SU-DHL-6 (cell line): Measurements from ENCODE around the gene SIX6.

Source experiments
- H2AFZ ChIP-seq: fragments of 200-600 bp; sonication (generic); 2 replicates; pipeline ENCODE4 v1.6.1; 2014; ENCODE audit warnings: low read depth, mild to moderate bottlenecking, moderate library complexity, mixed read lengths, antibody characterized with exemption, low read length; ENCODE audit not compliant: severe bottlenecking
- H3F3A ChIP-seq: fragments of 200-600 bp; shearing (Covaris generic); 2 replicates; pipeline ENCODE4 v1.6.0; 2016; ENCODE audit warnings: antibody characterized with exemption, mild to moderate bottlenecking; ENCODE audit not compliant: insufficient read depth
- H3K27ac ChIP-seq: fragments of 200-600 bp; sonication (generic); 2 replicates; pipeline ENCODE4 v1.5.1; 2016; ENCODE audit warnings: low read depth, mild to moderate bottlenecking, low read length, moderate library complexity, mixed read lengths
- H3K27me3 ChIP-seq: fragments of 200-600 bp; sonication (generic), shearing (Covaris generic); 2 replicates; pipeline ENCODE4 v1.6.0; 2014; ENCODE audit warnings: mild to moderate bottlenecking, low read length
- H3K36me3 ChIP-seq: fragments of 200-600 bp; sonication (generic); 2 replicates; pipeline ENCODE4 v1.6.1; 2014; ENCODE audit warnings: mild to moderate bottlenecking, low read length, mixed read lengths
- H3K4me2 ChIP-seq: fragments of 300-600, 200-600 bp; shearing (Covaris generic), sonication (generic); 2 replicates; pipeline ENCODE4 v1.6.0; 2014; ENCODE audit warnings: low read length, low read depth, mild to moderate bottlenecking; ENCODE audit not compliant: poor library complexity, severe bottlenecking
- H3K4me3 ChIP-seq: fragments of 200-600 bp; sonication (generic); 2 replicates; pipeline ENCODE4 v1.5.1; 2014; ENCODE audit warnings: antibody characterized with exemption, low read length, mild to moderate bottlenecking, mixed read lengths; ENCODE audit not compliant: insufficient read depth, poor library complexity, severe bottlenecking
- H3K79me2 ChIP-seq: fragments of 200-600 bp; sonication (generic); 2 replicates; pipeline ENCODE4 v1.6.1; 2014; ENCODE audit warnings: mild to moderate bottlenecking, low read length, moderate library complexity; ENCODE audit not compliant: insufficient read depth
- H3K9ac ChIP-seq: fragments of 200-600 bp; sonication (generic); 2 replicates; pipeline ENCODE4 v1.7.0; 2014; ENCODE audit warnings: mild to moderate bottlenecking, low read length
- H3K9me2 ChIP-seq: fragments of 200-600 bp; sonication (generic); replicated peaks from 2 replicates; pipeline ENCODE4 v1.6.1; 2014; ENCODE audit warnings: low read length; ENCODE audit not compliant: insufficient read depth
- H3K9me3 ChIP-seq: fragments of 200-600 bp; sonication (generic); 2 replicates; pipeline ENCODE4 v1.6.1; 2014; ENCODE audit warnings: low read length, mixed read lengths; ENCODE audit not compliant: insufficient read depth
- H4K20me1 ChIP-seq: fragments of 200-600 bp; sonication (generic); 2 replicates; pipeline ENCODE4 v1.6.1; 2014; ENCODE audit warnings: low read depth, mild to moderate bottlenecking, antibody characterized with exemption, low read length, moderate library complexity, mixed read lengths
- EZH2phosphoT487 ChIP-seq: fragments of 200-600 bp; sonication (generic), shearing (Covaris generic); conservative IDR thresholded peaks from 2 replicates; pipeline ENCODE4 v1.6.1; 2018; ENCODE audit warnings: mild to moderate bottlenecking, antibody characterized with exemption, low read length, moderate library complexity, mixed read lengths
- TF ChIP-seq, protein P1 (sequence below): fragments of 200-600 bp; sonication (generic); IDR thresholded peaks from one replicate; pipeline ENCODE4 v1.5.1; 2017; ENCODE audit warnings: antibody characterized with exemption, mild to moderate bottlenecking, low read length, moderate library complexity; ENCODE audit not compliant: insufficient read depth, poor library complexity, severe bottlenecking

The SIX6 gene

DNA sequence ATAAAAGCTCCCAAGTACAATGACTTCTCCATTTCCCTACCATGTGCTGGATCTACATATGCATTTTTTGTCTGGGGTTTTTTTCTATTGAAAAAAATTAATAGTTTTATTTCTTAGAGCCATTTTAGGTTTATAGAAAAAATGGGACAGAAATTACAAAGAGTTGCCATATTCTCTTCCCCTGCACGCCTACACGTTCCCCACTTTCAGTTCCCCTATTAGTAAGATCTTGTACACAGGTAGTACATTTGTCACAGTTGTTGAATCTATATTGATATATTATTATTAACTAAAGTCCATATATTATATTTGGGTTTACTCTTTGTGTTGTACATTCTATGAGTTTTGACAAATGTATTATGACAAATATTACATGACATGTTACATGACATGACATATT is 35.7 kb downstream of the SIX6 start:
- no peak overlapping the region for H2AFZ ChIP-seq
- no peak overlapping the region for H3K4me3 ChIP-seq
- H3K79me2 ChIP-seq = no peaks in the 10 kb centered on the region
- H3K36me3 ChIP-seq = no peaks in the 10 kb centered on the region
- H3K4me2 ChIP-seq = no peak overlapping the region
- TF ChIP-seq EZH2phosphoT487 = no peak
- TF ChIP-seq, protein P1, sequence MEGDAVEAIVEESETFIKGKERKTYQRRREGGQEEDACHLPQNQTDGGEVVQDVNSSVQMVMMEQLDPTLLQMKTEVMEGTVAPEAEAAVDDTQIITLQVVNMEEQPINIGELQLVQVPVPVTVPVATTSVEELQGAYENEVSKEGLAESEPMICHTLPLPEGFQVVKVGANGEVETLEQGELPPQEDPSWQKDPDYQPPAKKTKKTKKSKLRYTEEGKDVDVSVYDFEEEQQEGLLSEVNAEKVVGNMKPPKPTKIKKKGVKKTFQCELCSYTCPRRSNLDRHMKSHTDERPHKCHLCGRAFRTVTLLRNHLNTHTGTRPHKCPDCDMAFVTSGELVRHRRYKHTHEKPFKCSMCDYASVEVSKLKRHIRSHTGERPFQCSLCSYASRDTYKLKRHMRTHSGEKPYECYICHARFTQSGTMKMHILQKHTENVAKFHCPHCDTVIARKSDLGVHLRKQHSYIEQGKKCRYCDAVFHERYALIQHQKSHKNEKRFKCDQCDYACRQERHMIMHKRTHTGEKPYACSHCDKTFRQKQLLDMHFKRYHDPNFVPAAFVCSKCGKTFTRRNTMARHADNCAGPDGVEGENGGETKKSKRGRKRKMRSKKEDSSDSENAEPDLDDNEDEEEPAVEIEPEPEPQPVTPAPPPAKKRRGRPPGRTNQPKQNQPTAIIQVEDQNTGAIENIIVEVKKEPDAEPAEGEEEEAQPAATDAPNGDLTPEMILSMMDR = no peak
- H3K27ac ChIP-seq = no peak overlapping the region
- no peaks in the 10 kb centered on the region for H3K27me3 ChIP-seq
- peaks cover 5% of the 10 kb centered on the region; the same call in 1 of the 2 replicates for H3K9me3 ChIP-seq
- no peak overlapping the region for H3K9ac ChIP-seq
- H4K20me1 ChIP-seq = no peaks in the 10 kb centered on the region
- H3F3A ChIP-seq = no peaks in the 10 kb centered on the region
- H3K9me2 ChIP-seq = no peaks in the 10 kb centered on the region; the same call in 1 of the 2 replicates

DNA sequence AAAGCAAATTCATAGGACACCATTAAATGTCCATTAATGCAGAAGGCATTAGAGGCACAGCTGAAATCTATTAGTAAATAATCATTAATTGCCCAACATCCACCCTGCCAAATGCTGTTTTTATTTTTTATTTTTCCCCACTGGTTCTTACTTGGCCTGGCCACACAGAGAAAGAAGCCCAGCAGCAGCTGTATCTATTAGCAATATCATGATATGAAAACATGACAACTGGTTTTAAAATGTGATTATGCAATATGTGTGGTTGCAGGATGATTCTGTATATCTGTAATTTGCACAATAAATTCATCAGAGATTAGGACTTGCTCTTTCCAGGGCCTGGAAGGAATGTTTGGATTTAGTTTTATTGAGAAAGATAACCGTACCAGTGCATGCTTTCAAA is 44.9 kb downstream of the SIX6 start:
- no peak overlapping the region for H3K27ac ChIP-seq
- no peak overlapping the region for H2AFZ ChIP-seq
- H3K9ac ChIP-seq = no peak overlapping the region
- H3F3A ChIP-seq = no peaks in the 10 kb centered on the region
- H3K27me3 ChIP-seq = no peaks in the 10 kb centered on the region
- H3K4me2 ChIP-seq = no peak overlapping the region
- no peaks in the 10 kb centered on the region for H3K9me2 ChIP-seq
- H3K9me3 ChIP-seq = no peaks in the 10 kb centered on the region
- H3K79me2 ChIP-seq = no peaks in the 10 kb centered on the region
- TF ChIP-seq, protein P1 = no peak
- TF ChIP-seq EZH2phosphoT487 = no peak
- H3K36me3 ChIP-seq = no peaks in the 10 kb centered on the region
- H4K20me1 ChIP-seq = no peaks in the 10 kb centered on the region
- H3K4me3 ChIP-seq = no peak overlapping the region

DNA sequence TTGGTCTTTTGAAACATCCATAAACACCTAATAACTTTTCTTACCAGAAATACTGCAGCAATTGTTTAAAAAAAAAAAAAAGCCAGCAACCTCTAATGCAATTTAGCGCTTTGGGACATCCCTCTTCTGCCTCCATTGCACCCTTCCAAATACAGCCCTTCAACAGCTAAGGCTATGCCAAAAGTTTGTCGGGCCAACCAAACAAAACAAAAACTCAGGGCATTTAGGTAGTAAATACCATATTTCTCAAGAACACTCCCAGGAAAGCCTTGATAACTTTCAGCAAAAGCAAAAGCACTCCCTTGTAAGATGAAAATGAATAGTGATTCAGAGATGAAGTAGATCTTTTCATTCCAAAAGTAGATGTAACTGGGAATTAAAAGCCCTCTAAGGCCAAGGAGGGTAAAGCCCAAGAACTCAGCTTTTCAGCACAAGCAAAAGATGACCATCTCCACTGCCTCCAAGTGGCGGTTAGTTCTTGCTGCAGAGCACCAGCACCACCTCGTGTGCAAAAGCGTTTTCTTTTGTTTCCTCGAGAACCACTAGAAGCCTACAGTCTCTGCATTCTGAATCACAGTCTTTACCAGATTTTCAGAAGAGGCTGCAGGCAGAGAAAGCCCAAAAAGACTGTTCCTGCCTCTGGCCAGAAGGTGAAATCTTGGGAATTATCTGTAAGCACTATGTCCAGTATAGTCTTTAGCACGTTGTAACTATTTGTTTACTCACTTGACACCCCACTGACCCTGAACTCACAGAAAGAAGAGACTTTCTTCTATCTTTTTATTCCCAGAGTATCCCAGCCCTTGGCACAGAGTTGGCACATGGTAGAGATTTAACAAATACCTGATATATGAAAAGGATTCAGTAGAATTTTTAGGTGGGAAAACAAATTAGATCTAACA is 53.1 kb downstream of the SIX6 start:
- no peaks in the 10 kb centered on the region for H3K36me3 ChIP-seq
- no peak overlapping the region for H3K27ac ChIP-seq
- no peaks in the 10 kb centered on the region for H4K20me1 ChIP-seq
- H3K4me3 ChIP-seq = no peak overlapping the region
- no peaks in the 10 kb centered on the region for H3K9me3 ChIP-seq
- H3K4me2 ChIP-seq = no peak overlapping the region
- TF ChIP-seq, protein P1 = peak; percentile 28
- no peak for TF ChIP-seq EZH2phosphoT487
- H2AFZ ChIP-seq = no peak overlapping the region
- H3F3A ChIP-seq = no peaks in the 10 kb centered on the region
- H3K9me2 ChIP-seq = no peaks in the 10 kb centered on the region
- H3K27me3 ChIP-seq = no peaks in the 10 kb centered on the region
- no peak overlapping the region for H3K9ac ChIP-seq
- H3K79me2 ChIP-seq = no peaks in the 10 kb centered on the region
